Right atrium auricular region (tissue), 2 donors: ENCODE measurements around the gene TEDC2. TPM values are rescaled to one million over a fixed set of nuclear protein-coding genes. Genes with fewer than 3 reads are reported as not detected.
"Not testable (repeated sequence)": the region's sequence is repeated elsewhere in the genome, so short reads cannot be mapped to it uniquely, and the experiment has no call there.

Experiments used
- DNase-seq: peaks from one replicate; pipeline ENCODE4 v3.0.0-alpha.2; 2019; ENCODE audit warnings: low spot score
- H3K27ac ChIP-seq, 2 donors: fragments of 200-600 bp; sonication (generic); 1 replicate in 1 of 2; 2 replicates in 1 of 2; pipeline ENCODE4 v1.5.1; 2016 to 2019
- H3K27me3 ChIP-seq, 2 donors: fragments of 200-600 bp; sonication (generic); one replicate each; pipeline versions ENCODE4 v1.5.1 to v1.6.0; 2017 to 2019
- H3K36me3 ChIP-seq: fragments of 200-600 bp; sonication (generic); one replicate; pipeline ENCODE4 v1.5.1; 2016
- H3K4me1 ChIP-seq, 2 donors: fragments of 200-600 bp; sonication (generic); one replicate each; pipeline versions ENCODE4 v1.5.1 to v1.6.0; 2017 to 2019
- H3K4me3 ChIP-seq, 2 donors: fragments of 200-600 bp; sonication (generic); 1 replicate in 1 of 2; 2 replicates in 1 of 2; pipeline ENCODE4 v1.5.1; 2017 to 2019; ENCODE audit warnings: mild to moderate bottlenecking in 1 of 2, moderate library complexity in 1 of 2
- H3K9me3 ChIP-seq, 2 donors: fragments of 200-600 bp; sonication (generic); one replicate each; pipeline ENCODE4 v1.5.1; 2019
- CTCF ChIP-seq, 2 donors: fragments of 200-600 bp; sonication (generic); IDR thresholded peaks; one replicate each; pipeline ENCODE4 v1.5.1; 2019; ENCODE audit warnings: antibody characterized with exemption in 2 of 2
- total RNA-seq, 2 donors: library from RNA; depleted of rRNA; stranded (reverse); fragments of >200 nt; gene quantifications; one replicate each; pipeline ENCODE4 v1.1.0, GENCODE V29; 2016

The TEDC2 gene
- total RNA-seq, 2 donors from 2014 or later, result 0.63 to 4.1 TPM

GRCh38 chr16:2436110-2436509, 23.8 kb upstream of the TEDC2 start:
- no peak for TF ChIP-seq CTCF (IDR thresholded peaks at IDR 0.05)
- Histone ChIP-seq H3K4me3 (no peak overlapping the region), H3K27ac (no peak overlapping the region), H3K4me1 (no peaks in the 10 kb centered on the region), H3K27me3 (no peaks in the 10 kb centered on the region), H3K9me3 (no peaks in the 10 kb centered on the region), H3K36me3 (peaks cover 6% of the 10 kb centered on the region)
- no peak for DNase-seq

- Histone ChIP-seq H3K9me3 (no peaks in the 10 kb centered on the region), H3K4me3 (no peak overlapping the region), H3K27me3 (no peaks in the 10 kb centered on the region), H3K4me1 (no peaks in the 10 kb centered on the region), H3K27ac (no peak overlapping the region), H3K36me3 (peaks cover 6% of the 10 kb centered on the region)
- TF ChIP-seq CTCF (IDR thresholded peaks at IDR 0.05), result no peak
- no peak for DNase-seq
Observed at GRCh38 chr16:2437032-2437790, 22.7 kb upstream of the TEDC2 start.

GRCh38 chr16:2438121-2438520, 21.8 kb upstream of the TEDC2 start:
- H3K36me3 ChIP-seq, result peaks cover 2% of the 10 kb centered on the region
- no peak overlapping the region for H3K4me3 ChIP-seq
- no peaks in the 10 kb centered on the region for H3K9me3 ChIP-seq
- TF ChIP-seq CTCF (IDR thresholded peaks at IDR 0.05), result no peak
- no peaks in the 10 kb centered on the region for H3K27me3 ChIP-seq
- DNase-seq, result no peak
- H3K27ac ChIP-seq, result no peak overlapping the region
- no peaks in the 10 kb centered on the region for H3K4me1 ChIP-seq

- Histone ChIP-seq H3K4me3 (no peak overlapping the region), H3K36me3 (no peaks in the 10 kb centered on the region), H3K9me3 (no peaks in the 10 kb centered on the region), H3K4me1 (no peaks in the 10 kb centered on the region), H3K27ac (no peak overlapping the region), H3K27me3 (no peaks in the 10 kb centered on the region)
- no peak for TF ChIP-seq CTCF (IDR thresholded peaks at IDR 0.05)
- DNase-seq, result no peak
Observed at GRCh38 chr16:2439598-2439997, 20.3 kb upstream of the TEDC2 start.

- H3K4me1 ChIP-seq, H3K4me3 ChIP-seq, H3K9me3 ChIP-seq, H3K27me3 ChIP-seq, DNase-seq, H3K36me3 ChIP-seq, H3K27ac ChIP-seq: not testable (repeated sequence)
Observed at GRCh38 chr16:2441143-2441804, 18.6 kb upstream of the TEDC2 start.

- Histone ChIP-seq H3K27ac (no peak overlapping the region), H3K9me3 (no peaks in the 10 kb centered on the region), H3K27me3 (no peaks in the 10 kb centered on the region), H3K4me3 (no peak overlapping the region), H3K4me1 (no peaks in the 10 kb centered on the region), H3K36me3 (no peaks in the 10 kb centered on the region)
- no peak for TF ChIP-seq CTCF (IDR thresholded peaks at IDR 0.05)
- no peak for DNase-seq
Observed at GRCh38 chr16:2443555-2443954, 16.4 kb upstream of the TEDC2 start.
